Measurements from ENCODE around the gene CLPTM1L. TPM values are rescaled to one million over a fixed set of nuclear protein-coding genes. Genes with fewer than 3 reads are reported as not detected.

The CLPTM1L gene
- total and polyA plus RNA-seq, 10 donors, result 39.7 to 118 (median 94.9) TPM

- no peaks in the 10 kb centered on the region for H3K27me3 ChIP-seq (replicated peaks in 1 of 7)
- intact Hi-C loops (cut with DNase I; ENCODE audit: low total_unique reads), result no loop called here
- DNase-seq, result peak; percentile 72
Observed at GRCh38 chr5:1371218-1371971, 26.5 kb upstream of the CLPTM1L start.

GRCh38 chr5:1370006-1370405, 25.1 kb upstream of the CLPTM1L start:
- intact Hi-C loops (cut with DNase I; ENCODE audit: low total_unique reads), result no loop called here
- no peaks in the 10 kb centered on the region for H3K36me3 ChIP-seq
- H3K27ac ChIP-seq, result no peak overlapping the region
- WGBS, 5 donors, result 77 to 90% (median 89%) methylated on average over 7 of the region's 7 CpGs
- H3K4me3 ChIP-seq, result no peak overlapping the region
- no peak for DNase-seq
- H3K27me3 ChIP-seq (replicated peaks in 1 of 7), result peaks cover 0 to 5% (median 0%) of the 10 kb centered on the region in 7 donors
- peaks cover 0 to 29% (median 10%) of the 10 kb centered on the region in 6 donors for H3K4me1 ChIP-seq
- no peaks in the 10 kb centered on the region for H3K9me3 ChIP-seq
- TF ChIP-seq CTCF (IDR thresholded peaks at IDR 0.05 in 8 of 11, conservative IDR thresholded peaks at IDR 0.05 in 3 of 11) (no peak), POLR2A (IDR thresholded peaks at IDR 0.05) (no peak), POLR2AphosphoS5 (IDR thresholded peaks at IDR 0.05) (no peak)

More at GRCh38 chr5:1371218-1371971, 26.5 kb upstream of the CLPTM1L start:
- Histone ChIP-seq H3K9me3 (no peaks in the 10 kb centered on the region), H3K4me1 (peaks cover 0 to 21% (median 10%) of the 10 kb centered on the region in 6 donors), H3K4me3 (no peak overlapping the region), H3K36me3 (no peaks in the 10 kb centered on the region), H3K27ac (peak overlapping the region in 3 of 8 donors; percentile 35 to 67 (median 49))
- no peak for TF ChIP-seq POLR2AphosphoS5 (IDR thresholded peaks at IDR 0.05)
- TF ChIP-seq CTCF (IDR thresholded peaks at IDR 0.05 in 8 of 11, conservative IDR thresholded peaks at IDR 0.05 in 3 of 11), result no peak
- no peak for TF ChIP-seq POLR2A (IDR thresholded peaks at IDR 0.05)
- WGBS, 5 donors, result 64 to 78% (median 75%) methylated on average over 13 of the region's 13 CpGs

- Histone ChIP-seq H3K9me3 (no peaks in the 10 kb centered on the region), H3K27me3 (replicated peaks in 1 of 7) (peaks cover 0 to 18% (median 3%) of the 10 kb centered on the region in 7 donors), H3K4me1 (peaks cover 0 to 27% (median 7%) of the 10 kb centered on the region in 6 donors), H3K36me3 (no peaks in the 10 kb centered on the region), H3K4me3 (no peak overlapping the region), H3K27ac (no peak overlapping the region)
- DNase-seq, result peak; percentile 27
- no peak for TF ChIP-seq CTCF (IDR thresholded peaks at IDR 0.05 in 8 of 11, conservative IDR thresholded peaks at IDR 0.05 in 3 of 11)
- TF ChIP-seq POLR2AphosphoS5 (IDR thresholded peaks at IDR 0.05), result no peak
- no peak for TF ChIP-seq POLR2A (IDR thresholded peaks at IDR 0.05)
- WGBS, 5 donors, result 78 to 94% (median 87%) methylated on average over 4 of the region's 4 CpGs
- intact Hi-C loops (cut with DNase I; ENCODE audit: low total_unique reads), result no loop called here
Observed at GRCh38 chr5:1368756-1369155, 23.9 kb upstream of the CLPTM1L start.

GRCh38 chr5:1368236-1368635, 23.3 kb upstream of the CLPTM1L start:
- H3K27me3 ChIP-seq (replicated peaks in 1 of 7), result peaks cover 0 to 23% (median 8%) of the 10 kb centered on the region in 7 donors
- no peak overlapping the region for H3K27ac ChIP-seq
- peak; percentile 56 for DNase-seq
- intact Hi-C loops (cut with DNase I; ENCODE audit: low total_unique reads), result no loop called here
- H3K4me3 ChIP-seq, result no peak overlapping the region
- TF ChIP-seq CTCF (IDR thresholded peaks at IDR 0.05 in 8 of 11, conservative IDR thresholded peaks at IDR 0.05 in 3 of 11), result no peak
- no peak for TF ChIP-seq POLR2A (IDR thresholded peaks at IDR 0.05)
- TF ChIP-seq POLR2AphosphoS5 (IDR thresholded peaks at IDR 0.05), result no peak
- WGBS, 5 donors, result 85 to 95% (median 90%) methylated on average over 7 of the region's 7 CpGs
- H3K36me3 ChIP-seq, result no peaks in the 10 kb centered on the region
- H3K9me3 ChIP-seq, result no peaks in the 10 kb centered on the region
- peaks cover 0 to 25% (median 7%) of the 10 kb centered on the region in 6 donors for H3K4me1 ChIP-seq
